ENCODE data around the gene CCNL1.
A peak's percentile ranks its signal among the peaks of the same experiment; 100 is the strongest.

The CCNL1 gene

GRCh38 chr3:157159762-157160657 lies at the start of gene CCNL1:
Gene CCNL1, minus strand, starts transcription at chr3:157160147. Its CDS starts 53 bp downstream, at chr3:157160094.
- no peaks in the 10 kb centered on the region for H3K27me3 ChIP-seq (replicated peaks; ENCODE audit: control insufficient read depth, insufficient read depth, low read length)
- H3K36me3 ChIP-seq (ENCODE audit: control insufficient read depth, insufficient read depth, low read length): peaks cover 5% of the 10 kb centered on the region
- peak within 1 kb of the TSS; percentile 97 for H3K4me3 ChIP-seq (replicated peaks; ENCODE audit: low read depth, low read length)
- peak; percentile 99 for DNase-seq (ENCODE audit: extremely low read depth, insufficient read length)
- TF ChIP-seq CTCF (IDR thresholded peaks at IDR 0.05; ENCODE audit: insufficient read depth, low read length, poor library complexity, severe bottlenecking): no peak

- TF ChIP-seq CTCF (IDR thresholded peaks at IDR 0.05; ENCODE audit: insufficient read depth, low read length, poor library complexity, severe bottlenecking): no peak
- Histone ChIP-seq H3K36me3 (ENCODE audit: control insufficient read depth, insufficient read depth, low read length) (no peaks in the 10 kb centered on the region), H3K27me3 (replicated peaks; ENCODE audit: control insufficient read depth, insufficient read depth, low read length) (no peaks in the 10 kb centered on the region), H3K4me3 (replicated peaks; ENCODE audit: low read depth, low read length) (no peak overlapping the region)
- DNase-seq (ENCODE audit: extremely low read depth, insufficient read length): no peak
Measured at GRCh38 chr3:157204880-157205279, 44.9 kb upstream of the CCNL1 start.

- Histone ChIP-seq H3K4me3 (replicated peaks; ENCODE audit: low read depth, low read length) (no peak overlapping the region), H3K36me3 (ENCODE audit: control insufficient read depth, insufficient read depth, low read length) (no peaks in the 10 kb centered on the region), H3K27me3 (replicated peaks; ENCODE audit: control insufficient read depth, insufficient read depth, low read length) (no peaks in the 10 kb centered on the region)
- DNase-seq (ENCODE audit: extremely low read depth, insufficient read length): no peak
- peak; percentile 17 for TF ChIP-seq CTCF (IDR thresholded peaks at IDR 0.05; ENCODE audit: insufficient read depth, low read length, poor library complexity, severe bottlenecking)
Measured at GRCh38 chr3:157204431-157204830, 44.5 kb upstream of the CCNL1 start.

GRCh38 chr3:157201648-157202278 lies 41.8 kb upstream of the CCNL1 start:
- DNase-seq (ENCODE audit: extremely low read depth, insufficient read length): no peak

GRCh38 chr3:157199841-157200240 lies 39.9 kb upstream of the CCNL1 start:
- no peaks in the 10 kb centered on the region for H3K36me3 ChIP-seq (ENCODE audit: control insufficient read depth, insufficient read depth, low read length)
- no peak for TF ChIP-seq CTCF (IDR thresholded peaks at IDR 0.05; ENCODE audit: insufficient read depth, low read length, poor library complexity, severe bottlenecking)
- H3K4me3 ChIP-seq (replicated peaks; ENCODE audit: low read depth, low read length): no peak overlapping the region
- no peaks in the 10 kb centered on the region for H3K27me3 ChIP-seq (replicated peaks; ENCODE audit: control insufficient read depth, insufficient read depth, low read length)
- DNase-seq (ENCODE audit: extremely low read depth, insufficient read length): no peak

More at GRCh38 chr3:157201648-157202278, 41.8 kb upstream of the CCNL1 start:
- peak; percentile 43 for TF ChIP-seq CTCF (IDR thresholded peaks at IDR 0.05; ENCODE audit: insufficient read depth, low read length, poor library complexity, severe bottlenecking)
- Histone ChIP-seq H3K27me3 (replicated peaks; ENCODE audit: control insufficient read depth, insufficient read depth, low read length) (no peaks in the 10 kb centered on the region), H3K4me3 (replicated peaks; ENCODE audit: low read depth, low read length) (no peak overlapping the region), H3K36me3 (ENCODE audit: control insufficient read depth, insufficient read depth, low read length) (no peaks in the 10 kb centered on the region)
